Neural progenitor cell (in vitro differentiated cells): Measurements from ENCODE around the gene ROBO4.

Experiments
- CTCF ChIP-seq: fragments of 200-600 bp; sonication (generic); IDR thresholded peaks from 2 replicates; pipeline ENCODE4 v1.5.1; 2017; ENCODE audit warnings: antibody characterized with exemption, mild to moderate bottlenecking
- EZH2 ChIP-seq: fragments of 200-600 bp; sonication (generic); IDR thresholded peaks from 2 replicates; pipeline ENCODE4 v1.6.1; 2017; ENCODE audit warnings: antibody characterized with exemption, mild to moderate bottlenecking, moderate library complexity

- no peak for TF ChIP-seq CTCF
- TF ChIP-seq EZH2 = no peak
These were observed 1.5 kb downstream of the ROBO4 start for GRCh38 chr11:124896071-124896750.
